Naive B cell (primary cell): ENCODE results near the gene SPTBN5. TPM values are rescaled to one million over a fixed set of nuclear protein-coding genes. Genes with fewer than 3 reads are reported as not detected.

Experiments
- ATAC-seq, 2 donors: fragments of 150-1000 bp; cut with Tn5 transposase; 2 replicates each; pipeline ENCODE4 v1.10.0; 2021; ENCODE audit warnings: low read depth in 2 of 2, mild to moderate bottlenecking in 2 of 2, moderate library complexity in 2 of 2
- DNase-seq: peaks from one replicate; pipeline ENCODE4 v3.0.0; 2022
- H3K27ac Mint-ChIP-seq, 6 donors: one replicate each; pipeline ENCODE4 v1.8.0; 2020 to 2022; ENCODE audit warnings: mild to moderate bottlenecking in 6 of 6, mixed read lengths in 6 of 6, moderate library complexity in 5 of 6, inconsistent platforms in 2 of 6
- H3K27me3 Mint-ChIP-seq, 3 donors: one replicate each; pipeline ENCODE4 v1.8.0; 2021 to 2022; ENCODE audit warnings: mixed read lengths in 3 of 3, mild to moderate bottlenecking in 1 of 3
- H3K36me3 Mint-ChIP-seq, 2 donors: one replicate each; pipeline ENCODE4 v1.8.0; 2020 to 2022; ENCODE audit warnings: mixed read lengths in 2 of 2, inconsistent platforms in 1 of 2, mild to moderate bottlenecking in 1 of 2
- H3K4me1 Mint-ChIP-seq, 3 donors: one replicate each; pipeline ENCODE4 v1.8.0; 2020 to 2022; ENCODE audit warnings: mixed read lengths in 3 of 3, inconsistent platforms in 1 of 3, mild to moderate bottlenecking in 1 of 3, moderate library complexity in 1 of 3
- H3K4me3 Mint-ChIP-seq, 8 donors: one replicate each; pipeline ENCODE4 v1.8.0; 2020 to 2022; ENCODE audit warnings: mild to moderate bottlenecking in 8 of 8, mixed read lengths in 8 of 8, moderate library complexity in 8 of 8, inconsistent platforms in 2 of 8
- H3K9me3 Mint-ChIP-seq, 7 donors: one replicate each; pipeline ENCODE4 v1.8.0; 2020 to 2022; ENCODE audit warnings: mixed read lengths in 7 of 7, mild to moderate bottlenecking in 5 of 7, inconsistent platforms in 2 of 7, moderate library complexity in 1 of 7
- polyA plus RNA-seq, 6 donors: library from polyadenylated mRNA; unstranded; fragments of 300-500 nt; fragmentation: Illumina TruSeq; gene quantifications; one replicate each; pipeline ENCODE4 v1.2.3, GENCODE V29; 2021; ENCODE audit warnings: low read depth in 6 of 6

The SPTBN5 gene
- polyA plus RNA-seq, 6 donors from 2014 or later = not detected

- Mint-ChIP-seq H3K27me3 (no peaks in the 10 kb centered on the region), H3K4me1 (peaks cover 43 to 75% (median 54%) of the 10 kb centered on the region in 3 donors), H3K27ac (peak overlapping the region in 2 of 6 donors; percentile 28 to 37), H3K4me3 (no peak overlapping the region), H3K9me3 (no peaks in the 10 kb centered on the region), H3K36me3 (no peaks in the 10 kb centered on the region)
- DNase-seq (no peak), ATAC-seq (no peak)
These were observed 38.8 kb upstream of the SPTBN5 start for GRCh38 chr15:41932511-41933289.

DNA sequence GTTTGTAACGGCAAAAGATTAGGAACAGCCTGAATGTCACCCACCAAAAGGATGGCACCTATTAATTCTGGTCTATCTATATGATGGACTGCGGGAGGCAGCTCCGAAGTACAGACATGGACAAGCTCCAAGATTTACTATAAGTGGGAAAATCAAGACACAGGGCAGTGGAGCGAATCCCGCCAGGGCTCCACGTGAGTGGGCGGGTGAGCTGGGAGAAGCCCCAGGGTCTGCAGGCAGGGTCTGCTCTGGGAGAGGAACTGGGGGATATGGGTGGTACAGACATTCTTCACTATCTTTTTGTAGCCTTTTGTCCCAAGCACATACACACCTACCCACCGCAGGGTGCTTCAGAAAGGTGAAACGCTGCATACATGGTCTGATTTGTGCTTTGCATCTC lies 38.2 kb upstream of the SPTBN5 start:
- no peak for DNase-seq

DNA sequence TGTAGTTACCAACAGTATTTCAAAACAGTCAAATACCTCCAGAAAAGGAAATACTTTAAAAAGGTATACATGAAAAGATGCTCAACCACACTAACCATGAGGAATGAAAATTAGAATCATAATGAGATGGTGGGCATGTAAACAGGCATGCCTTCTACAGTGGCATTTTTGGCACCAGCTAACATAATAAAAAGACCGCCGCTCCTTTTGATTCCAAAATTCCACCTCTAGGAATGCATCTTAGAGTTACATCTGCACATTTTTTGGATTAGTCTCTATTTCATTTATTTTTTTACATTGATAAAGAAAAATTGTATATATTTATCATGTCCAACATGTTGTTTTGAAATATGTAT lies 37.0 kb upstream of the SPTBN5 start:
- peaks cover 51 to 78% (median 53%) of the 10 kb centered on the region in 3 donors for H3K4me1 Mint-ChIP-seq
- H3K36me3 Mint-ChIP-seq = no peaks in the 10 kb centered on the region
- DNase-seq (no peak), ATAC-seq (no peak)
- no peak overlapping the region for H3K27ac Mint-ChIP-seq
- no peaks in the 10 kb centered on the region for H3K9me3 Mint-ChIP-seq
- H3K27me3 Mint-ChIP-seq = no peaks in the 10 kb centered on the region
- H3K4me3 Mint-ChIP-seq = no peak overlapping the region

More for the DNA sequence above, 38.2 kb upstream of the SPTBN5 start:
- H3K27me3 Mint-ChIP-seq = no peaks in the 10 kb centered on the region
- no peaks in the 10 kb centered on the region for H3K9me3 Mint-ChIP-seq
- ATAC-seq = no peak
- peak overlapping the region in 1 of 6 donors; percentile 37 for H3K27ac Mint-ChIP-seq
- H3K36me3 Mint-ChIP-seq = no peaks in the 10 kb centered on the region
- H3K4me1 Mint-ChIP-seq = peaks cover 42 to 75% (median 54%) of the 10 kb centered on the region in 3 donors
- no peak overlapping the region for H3K4me3 Mint-ChIP-seq

GRCh38 chr15:41930221-41930866 lies 36.5 kb upstream of the SPTBN5 start:
- no peaks in the 10 kb centered on the region for H3K36me3 Mint-ChIP-seq
- H3K27me3 Mint-ChIP-seq = no peaks in the 10 kb centered on the region
- DNase-seq (no peak), ATAC-seq (no peak)
- peaks cover 48 to 75% (median 48%) of the 10 kb centered on the region in 3 donors for H3K4me1 Mint-ChIP-seq
- H3K9me3 Mint-ChIP-seq = no peaks in the 10 kb centered on the region
- H3K4me3 Mint-ChIP-seq = peak overlapping the region in 2 of 8 donors; percentile 80 to 81
- H3K27ac Mint-ChIP-seq = peak overlapping the region; percentile 59 to 99 (median 98)

DNA sequence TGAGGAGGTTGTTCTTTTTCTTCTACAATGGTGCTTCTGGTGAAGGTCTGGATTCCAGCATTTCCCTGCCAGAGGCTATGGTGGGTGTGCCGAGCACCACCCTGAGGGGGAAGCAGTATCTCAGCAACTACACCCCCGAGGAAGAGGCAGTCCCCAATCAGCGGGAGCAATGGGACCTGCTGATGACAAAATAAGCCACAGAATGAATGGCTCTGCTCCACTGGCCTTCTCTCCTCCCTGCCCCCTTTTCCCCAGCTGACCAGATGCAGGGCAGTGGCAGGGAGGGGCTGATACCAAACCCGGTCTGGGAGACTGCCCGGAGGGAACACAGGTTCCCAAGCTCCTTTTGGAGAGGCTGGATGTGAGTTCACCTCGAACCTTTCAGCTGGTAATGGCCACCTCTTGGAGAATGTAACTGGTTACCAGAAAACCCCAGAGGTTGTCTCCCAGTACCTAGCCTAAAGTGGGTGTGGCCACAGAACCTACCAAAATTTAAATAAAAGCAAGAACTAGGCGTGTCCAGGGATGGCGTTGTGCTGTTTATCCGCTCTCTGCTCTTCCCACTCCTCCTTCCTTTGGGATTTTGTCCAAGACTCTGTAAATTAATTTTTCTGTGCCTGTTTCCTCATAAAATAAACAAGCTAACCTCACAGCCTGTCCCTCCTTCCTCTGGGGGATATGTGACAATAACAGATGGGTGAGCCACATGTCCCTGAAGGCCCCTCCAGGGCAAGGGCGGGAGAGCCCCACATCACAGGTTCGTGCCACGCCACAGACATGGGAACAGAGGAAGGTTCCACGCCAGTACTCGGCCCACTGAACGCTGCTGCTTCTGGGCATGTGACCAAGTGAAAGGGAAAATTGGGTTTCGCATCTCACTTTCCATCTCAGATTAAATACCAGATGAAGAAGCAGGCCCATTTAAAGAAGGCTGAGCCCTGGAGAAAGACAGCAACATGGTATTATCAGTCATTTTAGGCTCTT lies 35.1 kb upstream of the SPTBN5 start:
- Mint-ChIP-seq H3K4me1 (peaks cover 38 to 66% (median 44%) of the 10 kb centered on the region in 3 donors), H3K4me3 (peak overlapping the region; percentile 39 to 88 (median 80))
- peak; percentile 88 for DNase-seq

DNA sequence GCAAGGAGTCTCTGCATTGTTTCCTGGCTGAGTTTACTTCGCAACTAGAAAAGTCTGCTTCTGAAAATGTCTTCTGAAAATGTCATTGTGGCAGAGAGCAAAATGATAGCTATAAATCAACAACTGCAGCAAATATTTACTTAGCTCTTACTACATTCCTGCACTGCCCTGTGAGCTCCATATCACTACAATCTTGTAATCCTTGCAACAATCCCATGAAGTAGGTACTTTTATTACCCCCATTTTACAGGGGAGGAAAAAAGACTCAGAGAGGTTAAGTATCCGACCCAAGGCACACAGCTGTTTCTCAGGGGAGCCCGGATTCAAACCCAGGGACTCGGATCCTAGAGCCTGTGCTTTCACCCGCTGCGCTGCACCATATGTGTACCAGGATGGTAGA lies 34.2 kb upstream of the SPTBN5 start:
- Mint-ChIP-seq H3K4me1 (peaks cover 45 to 69% (median 52%) of the 10 kb centered on the region in 3 donors), H3K36me3 (no peaks in the 10 kb centered on the region), H3K27ac (peak overlapping the region; percentile 57 to 99 (median 89)), H3K9me3 (peaks cover 0 to 4% (median under 1%) of the 10 kb centered on the region in 7 donors), H3K4me3 (peak overlapping the region in 6 of 8 donors; percentile 3 to 80 (median 59)), H3K27me3 (no peaks in the 10 kb centered on the region)
- DNase-seq (no peak), ATAC-seq (no peak)

More for the DNA sequence above, 35.1 kb upstream of the SPTBN5 start:
- peak overlapping the region; percentile 81 to 99 (median 98) for H3K27ac Mint-ChIP-seq
- ATAC-seq = peak; percentile 96 to 97
- no peaks in the 10 kb centered on the region for H3K27me3 Mint-ChIP-seq
- H3K9me3 Mint-ChIP-seq = no peaks in the 10 kb centered on the region
- H3K36me3 Mint-ChIP-seq = no peaks in the 10 kb centered on the region

DNA sequence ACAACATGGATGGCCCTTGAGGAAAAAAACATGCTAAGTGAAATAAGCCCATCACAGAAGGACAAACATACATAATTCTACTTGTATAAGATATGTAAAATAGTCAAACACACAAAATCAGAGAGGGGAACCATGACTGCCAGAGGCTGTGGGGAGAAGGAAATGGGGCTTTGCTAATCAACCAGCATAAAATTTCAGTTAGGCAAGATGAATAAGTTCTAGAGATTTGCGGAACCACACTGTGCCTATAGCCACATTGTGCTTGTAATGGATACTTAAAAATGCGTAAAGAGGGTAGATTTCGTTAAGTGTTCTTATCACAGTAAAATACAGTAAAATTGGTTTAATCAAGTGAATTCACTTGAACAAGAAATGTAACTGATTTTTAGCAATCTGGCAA lies 33.7 kb upstream of the SPTBN5 start:
- DNase-seq = peak; percentile 65
- Mint-ChIP-seq H3K36me3 (no peaks in the 10 kb centered on the region), H3K27me3 (no peaks in the 10 kb centered on the region), H3K9me3 (peaks cover 0 to 8% (median 4%) of the 10 kb centered on the region in 7 donors), H3K27ac (peak overlapping the region; percentile 17 to 99 (median 89)), H3K4me3 (peak overlapping the region; percentile 1 to 80 (median 44)), H3K4me1 (peaks cover 49 to 70% (median 55%) of the 10 kb centered on the region in 3 donors)
- ATAC-seq = peak in 1 of 2 donors; percentile 16

DNA sequence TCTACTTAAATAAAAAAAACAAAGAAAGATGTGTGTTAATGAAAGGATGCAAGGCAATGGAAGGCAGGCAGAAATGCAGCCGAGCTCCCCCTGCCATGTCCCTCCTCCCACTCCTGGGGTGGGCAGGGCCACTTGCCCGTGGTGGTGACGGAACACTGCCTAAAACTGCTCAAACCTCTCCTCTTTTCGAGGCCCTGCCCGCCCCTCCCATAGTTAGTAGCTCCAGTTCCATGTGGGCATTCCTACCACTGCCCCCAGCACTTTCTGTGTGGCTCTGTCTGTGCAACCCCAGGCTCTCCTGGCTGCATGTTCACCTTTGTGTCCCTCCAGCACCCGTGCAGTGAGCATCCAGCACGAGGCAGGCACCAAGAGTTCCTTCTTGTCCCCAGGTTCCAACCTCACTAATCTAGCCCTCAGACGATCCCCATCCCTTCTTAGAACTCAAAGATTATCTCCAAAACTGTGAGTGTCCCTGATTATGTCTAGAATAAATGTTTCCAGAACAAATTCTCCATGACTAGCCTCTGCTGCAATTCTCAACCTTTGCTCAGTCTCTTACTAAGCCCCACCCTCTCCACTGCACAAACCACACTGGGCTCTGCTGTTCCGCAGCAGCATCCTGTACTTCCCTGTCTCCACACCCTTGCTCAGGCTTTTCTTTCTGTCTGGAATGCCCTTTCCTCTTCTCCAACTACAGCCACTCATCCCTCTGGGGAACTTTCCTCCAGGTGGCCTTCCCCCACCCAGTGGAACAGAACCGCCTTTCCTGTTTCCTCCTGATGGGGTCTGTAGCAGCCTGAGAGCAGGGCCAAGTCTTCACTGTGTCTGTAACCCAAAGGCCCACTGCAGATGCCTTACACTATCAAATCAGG lies 32.6 kb upstream of the SPTBN5 start:
- H3K36me3 Mint-ChIP-seq = peaks cover 0 to 4% of the 10 kb centered on the region in 2 donors
- H3K4me3 Mint-ChIP-seq = peak overlapping the region in 7 of 8 donors; percentile 1 to 83 (median 72)
- ATAC-seq = no peak
- H3K4me1 Mint-ChIP-seq = peaks cover 53 to 73% (median 55%) of the 10 kb centered on the region in 3 donors
- no peaks in the 10 kb centered on the region for H3K27me3 Mint-ChIP-seq
- H3K9me3 Mint-ChIP-seq = peaks cover 3 to 18% (median 9%) of the 10 kb centered on the region in 7 donors
- DNase-seq = no peak
- H3K27ac Mint-ChIP-seq = peak overlapping the region; percentile 77 to 99 (median 90)

- ATAC-seq = no peak
- Mint-ChIP-seq H3K27ac (peak overlapping the region in 2 of 6 donors; percentile 49 to 78), H3K4me3 (no peak overlapping the region), H3K36me3 (peaks cover 4 to 6% of the 10 kb centered on the region in 2 donors), H3K9me3 (peaks cover 3 to 21% (median 9%) of the 10 kb centered on the region in 7 donors), H3K4me1 (peaks cover 55 to 70% (median 61%) of the 10 kb centered on the region in 3 donors), H3K27me3 (no peaks in the 10 kb centered on the region)
- DNase-seq = no peak
These were observed 31.3 kb upstream of the SPTBN5 start for GRCh38 chr15:41925086-41925608.

DNA sequence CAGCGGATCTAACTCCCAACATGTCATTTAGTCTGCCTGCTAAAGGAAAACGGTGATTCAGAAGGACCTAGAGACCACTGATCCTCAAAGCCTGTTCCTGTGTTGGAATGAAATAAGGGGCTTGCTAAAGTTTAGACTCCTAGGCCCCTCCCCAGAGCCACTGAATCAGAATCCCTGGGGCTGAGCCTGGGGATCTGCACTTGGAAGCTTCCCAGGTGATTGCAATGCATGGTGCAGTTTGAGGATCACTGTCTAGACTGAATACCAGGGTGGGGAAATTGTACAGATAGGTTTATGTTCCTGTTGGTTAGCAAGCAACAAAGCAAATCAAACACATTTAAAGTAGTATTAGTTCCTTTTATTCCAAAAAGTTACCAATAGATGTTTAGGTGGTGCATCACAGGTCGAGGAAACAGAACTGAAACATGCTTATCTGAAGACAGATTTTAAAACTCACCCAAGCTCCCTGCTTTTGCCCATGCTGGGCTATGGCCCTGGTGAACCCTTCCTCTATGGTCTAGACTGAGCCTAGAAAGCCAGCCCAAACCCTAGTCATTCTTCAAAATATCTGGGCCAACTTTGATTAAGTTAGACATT lies 29.6 kb upstream of the SPTBN5 start:
- H3K27me3 Mint-ChIP-seq = no peaks in the 10 kb centered on the region
- H3K4me1 Mint-ChIP-seq = peaks cover 49 to 58% (median 56%) of the 10 kb centered on the region in 3 donors
- DNase-seq (peak; percentile 61), ATAC-seq (peak; percentile 69 to 78)
- H3K36me3 Mint-ChIP-seq = peaks cover 6 to 12% of the 10 kb centered on the region in 2 donors
- peaks cover 3 to 21% (median 9%) of the 10 kb centered on the region in 7 donors for H3K9me3 Mint-ChIP-seq
- peak overlapping the region in 5 of 6 donors; percentile 80 to 94 (median 90) for H3K27ac Mint-ChIP-seq
- H3K4me3 Mint-ChIP-seq = peak overlapping the region in 5 of 8 donors; percentile 13 to 79 (median 35)

- no peak overlapping the region for H3K4me3 Mint-ChIP-seq
- H3K4me1 Mint-ChIP-seq = peaks cover 39 to 46% (median 44%) of the 10 kb centered on the region in 3 donors
- H3K27ac Mint-ChIP-seq = peak overlapping the region in 3 of 6 donors; percentile 20 to 82 (median 35)
- H3K9me3 Mint-ChIP-seq = peaks cover 3 to 21% (median 9%) of the 10 kb centered on the region in 7 donors
- H3K27me3 Mint-ChIP-seq = no peaks in the 10 kb centered on the region
- DNase-seq (no peak), ATAC-seq (no peak)
- peaks cover 6 to 18% of the 10 kb centered on the region in 2 donors for H3K36me3 Mint-ChIP-seq
These were observed 28.5 kb upstream of the SPTBN5 start for GRCh38 chr15:41922353-41922752.
